SK-MEL-5 (cell line): ENCODE data around the gene WFDC10B. TPM values are rescaled to one million over a fixed set of nuclear protein-coding genes. Genes with fewer than 3 reads are reported as not detected.
"Not testable (repeated sequence)": the region's sequence is repeated elsewhere in the genome, so short reads cannot be mapped to it uniquely, and the experiment has no call there.

Experiments used
- DNase-seq: peaks from one replicate; pipeline ENCODE4 v3.0.0-alpha.2; 2016; ENCODE audit warnings: low read depth, low spot score
- in situ Hi-C: cut with HindIII; loops from 2 replicates; pipeline ENCODE4 v1.10.0; 2016; ENCODE audit warnings: low sequenced_read_pairs, high pct_unique_total_duplicates, low pct_unique_long_range_greater_than_20kb
- polyA plus RNA-seq, 2 experiments: library from polyadenylated mRNA; depleted of rRNA; stranded (reverse); fragments of >200 nt; gene quantifications; 2 replicates each; pipeline ENCODE4 v1.2.3, GENCODE V29; 2015
- total RNA-seq: library from RNA; depleted of rRNA; stranded (reverse); fragments of >200 nt; shearing (Covaris generic); gene quantifications from 2 replicates; pipeline ENCODE4 v1.2.3, GENCODE V29; 2014; rRNA removed

The WFDC10B gene
- total RNA-seq: not detected in 2 replicates
- not detected in 2 replicates for polyA plus RNA-seq (2015; cell fraction: cytosol; rRNA removed)
- not detected in 2 replicates for polyA plus RNA-seq (2015; cell fraction: nucleus; rRNA removed)

DNA sequence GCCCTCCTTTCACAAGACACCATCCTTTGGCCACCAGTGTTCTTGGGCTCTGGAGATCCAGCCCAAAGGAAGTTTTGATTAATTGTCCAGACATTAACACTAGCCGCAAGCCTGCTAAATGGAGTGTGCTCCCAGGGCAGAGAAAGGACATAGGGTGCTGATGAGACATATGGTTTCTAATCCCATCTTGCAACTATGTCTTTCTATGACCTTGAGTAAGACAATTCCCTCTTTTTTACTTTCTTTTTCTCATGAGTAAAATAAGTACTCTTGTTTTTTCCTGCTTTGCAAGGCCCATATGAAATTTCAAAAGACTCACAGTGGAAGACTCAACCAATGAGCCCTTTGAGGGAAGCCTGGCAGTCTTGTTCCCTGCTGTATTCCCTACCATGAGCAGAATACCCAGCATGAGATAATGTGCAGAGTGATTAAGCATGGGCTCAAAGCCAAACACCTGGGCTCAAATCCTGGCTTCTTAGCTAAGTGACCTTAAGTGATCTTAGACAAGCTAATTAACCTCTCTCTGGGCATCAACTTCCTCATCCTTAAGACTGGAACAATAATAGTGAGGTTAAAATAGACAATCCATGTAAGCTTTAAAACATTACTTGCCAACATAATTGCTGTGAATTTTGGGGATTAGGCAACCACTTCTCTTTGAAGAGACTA is at the start of gene WFDC10B:
Gene WFDC10B (minus strand): TSS at position 51 of the 669 bp plus-strand sequence. CDS start 19,027 bp downstream, outside the sequence.
- in situ Hi-C loops: loop anchor here (10.0 kb wide), 1 partner anchor 70 kb away; no protein-coding TSS in a partner anchor

DNA sequence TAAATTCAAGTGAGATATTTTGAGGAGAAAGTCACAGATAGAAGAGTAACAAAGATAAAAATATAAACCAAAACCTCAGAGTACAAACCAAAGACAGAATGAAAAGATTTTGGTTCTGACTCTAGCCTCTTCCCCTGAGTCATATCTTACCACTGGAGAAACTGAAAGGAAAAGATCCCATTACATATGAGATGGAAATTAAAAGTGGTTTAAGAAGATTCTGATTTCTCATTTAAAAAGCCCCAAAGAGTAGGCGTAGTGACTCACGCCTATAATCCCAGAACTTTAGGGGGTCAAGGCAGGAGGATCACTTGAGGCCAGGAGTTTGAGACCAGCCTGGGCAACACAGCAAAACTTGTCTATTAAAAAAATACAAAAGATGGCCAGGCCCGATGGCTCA is 47.9 kb upstream of the WFDC10B start:
- DNase-seq: no peak
- in situ Hi-C loops: loop anchor here (25.0 kb wide), 1 partner anchor 440 kb away; the partner anchor contains the start of genes MATN4 and RBPJL

More for the DNA sequence above, at the start of gene WFDC10B:
- DNase-seq: no peak

GRCh38 chr20:45751721-45752120 is 46.9 kb upstream of the WFDC10B start:
- in situ Hi-C loops: loop anchor here (25.0 kb wide), 1 partner anchor 439 kb away; the partner anchor contains the start of genes MATN4 and RBPJL
- no peak for DNase-seq

- in situ Hi-C loops: no loop called here
- DNase-seq: no peak
Observed at GRCh38 chr20:45745015-45745414, 40.2 kb upstream of the WFDC10B start.

DNA sequence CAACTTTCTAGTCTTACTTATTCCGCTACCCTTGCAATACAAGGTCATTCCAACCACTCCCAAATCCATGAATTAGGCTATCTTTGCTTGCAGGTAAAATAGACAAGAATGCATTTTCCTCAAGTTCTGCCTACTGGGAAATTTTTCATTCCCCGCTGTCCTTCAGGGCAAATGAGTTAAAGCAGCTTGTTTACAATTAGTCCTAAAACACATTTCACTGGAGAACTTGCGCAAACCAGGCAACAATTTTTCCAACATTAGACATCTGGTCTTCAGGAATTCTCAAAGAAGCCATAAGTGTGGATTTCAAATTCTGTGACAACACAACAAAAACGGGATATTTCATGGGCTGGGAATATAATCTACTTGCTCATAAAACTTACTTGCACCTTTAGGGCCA is 37.8 kb upstream of the WFDC10B start:
- in situ Hi-C loops: no loop called here
- no peak for DNase-seq

DNA sequence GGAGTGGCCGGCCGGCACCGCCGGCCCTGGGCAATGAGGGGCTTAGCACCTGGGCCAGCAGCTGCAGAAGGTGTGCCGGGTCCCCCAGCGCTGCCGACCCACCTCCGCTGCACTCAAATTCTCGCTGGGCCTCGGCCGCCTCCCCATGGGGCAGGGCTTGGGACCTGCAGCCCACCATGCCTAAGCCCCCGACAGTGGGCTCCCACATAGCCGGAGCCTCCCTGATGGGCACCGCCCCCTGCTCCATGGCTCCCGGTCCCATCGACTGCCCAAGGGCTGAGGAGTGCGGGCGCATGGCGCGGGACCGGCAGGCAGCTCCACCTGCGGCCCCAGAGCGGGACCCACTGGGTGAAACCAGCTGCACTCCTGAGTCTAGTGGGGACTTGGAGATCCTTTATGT is 31.2 kb upstream of the WFDC10B start:
- no peak for DNase-seq
- in situ Hi-C loops: no loop called here

DNA sequence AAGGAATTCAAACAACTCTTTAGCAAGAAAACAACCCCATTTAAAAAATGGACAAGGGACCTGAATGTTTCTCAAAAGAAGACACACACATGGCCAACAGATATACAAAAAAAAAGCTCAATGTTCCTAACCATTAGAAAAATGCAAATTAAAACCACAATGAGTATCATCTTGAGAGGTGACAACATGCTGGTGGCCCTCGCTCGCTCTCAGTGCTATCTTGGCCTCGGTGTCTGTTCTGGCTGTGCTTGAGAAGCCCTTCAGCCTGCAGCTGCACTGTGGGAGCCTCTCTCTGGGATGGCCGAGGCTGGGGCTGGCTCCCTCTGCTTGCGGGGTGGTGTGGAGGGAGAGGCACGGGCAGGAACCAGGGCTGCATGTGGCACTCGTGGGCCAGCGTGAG is 30.7 kb upstream of the WFDC10B start:
- in situ Hi-C loops: no loop called here
- no peak for DNase-seq

- no peak for DNase-seq
- in situ Hi-C loops: no loop called here
Observed at GRCh38 chr20:45732199-45732598, 27.4 kb upstream of the WFDC10B start.

DNA sequence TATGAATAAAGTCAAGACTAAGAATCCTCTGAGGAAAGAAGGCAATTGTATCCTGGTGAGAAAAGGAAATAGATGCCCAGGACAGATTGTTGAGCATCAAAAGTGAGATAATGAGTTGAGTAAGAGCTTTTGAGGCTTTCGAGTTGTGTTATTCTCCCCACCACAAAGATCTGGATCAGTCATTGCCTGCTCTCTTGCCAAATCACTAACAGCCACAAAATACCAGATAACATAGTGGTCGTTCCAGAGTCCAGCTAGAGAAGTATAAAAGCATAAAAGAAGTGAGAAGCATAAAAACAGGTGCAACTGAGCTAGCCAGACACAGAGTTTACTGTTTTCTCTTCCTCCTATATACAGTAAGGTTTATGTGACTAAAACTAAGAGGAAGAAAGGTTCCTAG is 22.2 kb upstream of the WFDC10B start:
- DNase-seq: no peak
- in situ Hi-C loops: no loop called here

GRCh38 chr20:45725134-45725533 is 20.3 kb upstream of the WFDC10B start:
- in situ Hi-C loops: no loop called here
- DNase-seq: no peak

DNA sequence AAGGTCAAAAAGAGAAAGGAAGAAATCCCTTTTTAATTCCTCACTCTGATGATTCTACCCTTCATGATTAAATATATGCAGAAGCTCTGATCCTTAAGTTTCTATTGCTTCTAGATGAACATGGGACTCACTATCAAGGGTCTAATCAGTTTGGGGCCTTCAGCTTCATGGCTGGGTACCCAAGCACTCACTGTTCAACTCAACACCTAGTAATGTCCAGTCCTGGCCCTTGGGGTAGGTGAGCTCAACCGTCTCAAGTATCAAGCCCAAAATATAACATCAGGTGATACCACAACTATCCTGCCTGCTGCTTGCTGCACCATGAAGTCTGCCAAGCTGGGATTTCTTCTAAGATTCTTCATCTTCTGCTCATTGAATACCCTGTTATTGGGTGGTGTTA is 17.2 kb upstream of the WFDC10B start, which contains the start of gene SPINT4:
Gene SPINT4 (plus strand): TSS at position 301 of the 400 bp plus-strand sequence. CDS start 21 bp downstream, at position 322.
- in situ Hi-C loops: no loop called here
- no peak for DNase-seq

GRCh38 chr20:45716141-45716688 is 11.4 kb upstream of the WFDC10B start:
- in situ Hi-C loops, DNase-seq: not testable (repeated sequence)

- in situ Hi-C loops: loop anchor here (10.0 kb wide), 1 partner anchor 73 kb away; no protein-coding TSS in a partner anchor
- no peak for DNase-seq
Observed at GRCh38 chr20:45701873-45702272, 2.9 kb downstream of the WFDC10B start, which contains the start of gene WFDC13. TSS of gene WFDC13 (plus strand) at chr20:45702038. CDS start at chr20:45702124, 86 bp downstream.

DNA sequence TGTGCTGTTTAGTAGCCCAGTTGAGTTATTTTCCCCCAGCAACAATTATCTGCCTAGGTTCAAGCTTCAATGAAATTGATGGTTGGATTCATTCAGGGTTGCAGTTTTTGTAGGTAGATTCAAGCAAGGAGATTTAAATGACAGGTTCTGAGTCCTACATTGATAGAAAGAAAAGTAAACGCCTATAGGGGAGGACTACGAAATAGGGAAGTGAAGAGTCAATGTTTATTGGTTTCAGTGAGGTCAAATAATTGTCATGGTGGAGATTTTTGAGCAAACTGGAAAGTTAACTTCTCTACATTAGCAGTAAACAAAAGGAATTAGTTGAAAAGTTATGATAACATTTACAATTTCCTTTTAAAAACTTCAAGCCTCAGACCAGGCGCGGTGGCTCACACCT is 3.7 kb downstream of the WFDC10B start:
- DNase-seq: no peak
- in situ Hi-C loops: loop anchor here (10.0 kb wide), 1 partner anchor 74 kb away; no protein-coding TSS in a partner anchor

- in situ Hi-C loops: no loop called here
- no peak for DNase-seq
Observed at GRCh38 chr20:45695496-45695895, 9.3 kb downstream of the WFDC10B start.

- DNase-seq, in situ Hi-C loops: not testable (repeated sequence)
Observed at GRCh38 chr20:45693346-45693745, 11.5 kb downstream of the WFDC10B start.

GRCh38 chr20:45685896-45686295 is 18.9 kb downstream of the WFDC10B start:
- peak; percentile 36 for DNase-seq
- in situ Hi-C loops: no loop called here

DNA sequence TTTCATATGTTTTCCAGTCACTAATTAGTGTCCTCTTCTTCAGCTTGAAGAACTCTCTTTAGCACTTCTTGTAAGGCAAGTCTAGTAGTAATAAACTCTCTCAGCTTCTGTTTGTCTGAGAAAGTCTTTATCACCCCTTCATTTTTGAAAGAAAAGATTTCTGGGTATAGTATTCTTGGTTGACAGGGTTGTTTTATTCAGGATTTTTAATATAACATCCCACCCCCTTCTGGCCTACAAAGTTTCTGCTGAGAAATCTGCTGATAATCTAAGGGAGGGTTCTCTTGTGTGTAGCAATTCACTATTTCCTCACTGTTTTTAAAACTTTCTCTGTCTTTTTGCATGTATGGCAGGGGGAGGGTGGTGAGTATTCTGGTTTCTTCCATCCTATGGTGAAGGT is 25.2 kb downstream of the WFDC10B start:
- in situ Hi-C loops: no loop called here
- DNase-seq: no peak
